HL-60 (cell line): ENCODE measurements around the gene NXF3.

Experiments used
- CTCF ChIP-seq: IDR thresholded peaks from one replicate; pipeline ENCODE4 v1.5.1; 2011; ENCODE audit warnings: low read length, control low read depth, inconsistent platforms; ENCODE audit not compliant: insufficient read depth
- GABPA ChIP-seq: IDR thresholded peaks from 2 replicates; pipeline ENCODE4 v1.6.1; 2012; ENCODE audit warnings: low read depth

GRCh38 chrX:103063191-103063845, 29.6 kb downstream of the NXF3 start:
- TF ChIP-seq CTCF (no peak), GABPA (no peak)
